ES-I3 (cell line): ENCODE data around the gene RHBDD3.
"Not testable (repeated sequence)": the region's sequence is repeated elsewhere in the genome, so short reads cannot be mapped to it uniquely, and the experiment has no call there.

Experiments
- H3K36me3 ChIP-seq: 2 replicates; pipeline ENCODE4 v1.6.1; 2013; ENCODE audit warnings: mild to moderate bottlenecking, low read length, control low read depth, moderate library complexity; ENCODE audit not compliant: insufficient read depth
- H3K4me1 ChIP-seq: 2 replicates; pipeline ENCODE4 v1.6.1; 2013; ENCODE audit warnings: mild to moderate bottlenecking, control low read depth, low read length; ENCODE audit not compliant: insufficient read depth
- H3K9ac ChIP-seq: 2 replicates; pipeline ENCODE4 v1.6.1; 2013; ENCODE audit warnings: low read depth, mild to moderate bottlenecking, low read length, moderate library complexity
- H3K9me3 ChIP-seq: 2 replicates; pipeline ENCODE4 v1.6.1; 2013; ENCODE audit warnings: mild to moderate bottlenecking, low read length, moderate library complexity; ENCODE audit not compliant: control insufficient read depth, insufficient read depth

Gene RHBDD3

GRCh38 chr22:29230972-29231875 lies 36.6 kb downstream of the RHBDD3 start:
- Histone ChIP-seq H3K9ac (no peak overlapping the region), H3K36me3 (no peaks in the 10 kb centered on the region), H3K4me1 (no peaks in the 10 kb centered on the region; the same call in 1 of the 2 replicates), H3K9me3 (no peaks in the 10 kb centered on the region)

- H3K4me1 ChIP-seq = peaks cover 6% of the 10 kb centered on the region; the same call in 1 of the 2 replicates
- H3K36me3 ChIP-seq = no peaks in the 10 kb centered on the region
- no peak overlapping the region for H3K9ac ChIP-seq
- H3K9me3 ChIP-seq = no peaks in the 10 kb centered on the region
These were observed 41.3 kb downstream of the RHBDD3 start for GRCh38 chr22:29226351-29226981.

DNA sequence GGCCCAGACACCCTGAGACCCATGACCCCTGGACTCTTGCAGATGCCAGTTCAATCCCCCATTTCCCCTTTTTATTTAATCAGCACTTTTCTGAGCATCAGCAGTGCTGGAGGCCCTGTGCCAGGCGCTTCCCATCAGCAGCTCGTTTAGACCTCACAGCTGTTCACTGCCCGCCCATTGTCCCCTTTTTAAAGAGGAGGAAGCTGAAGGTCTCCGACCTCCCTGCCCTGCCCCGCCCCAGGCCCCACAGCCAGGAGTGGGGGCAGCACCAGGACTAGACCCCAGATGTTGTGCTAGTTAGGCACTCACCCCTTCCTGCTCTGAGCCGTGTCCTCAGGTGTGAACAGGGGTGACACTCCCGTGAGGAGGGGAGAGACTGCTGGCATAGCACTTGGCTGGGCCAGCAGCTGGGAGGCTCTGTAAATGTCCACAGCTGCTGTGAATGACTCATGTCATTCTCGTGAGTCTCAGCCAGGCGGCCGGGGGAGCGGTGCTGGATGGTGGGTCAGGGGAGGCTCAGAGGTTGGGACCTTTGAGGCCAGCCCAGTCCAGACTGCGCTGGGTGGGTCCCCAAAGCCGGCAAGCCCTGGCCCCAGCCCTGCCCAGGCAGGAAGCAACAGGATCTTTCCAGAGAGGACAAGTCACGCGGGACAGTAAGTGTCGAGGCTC lies 42.2 kb downstream of the RHBDD3 start:
- Histone ChIP-seq H3K9me3 (no peaks in the 10 kb centered on the region), H3K9ac (no peak overlapping the region), H3K4me1 (peaks cover 9% of the 10 kb centered on the region; the same call in 1 of the 2 replicates), H3K36me3 (no peaks in the 10 kb centered on the region)

DNA sequence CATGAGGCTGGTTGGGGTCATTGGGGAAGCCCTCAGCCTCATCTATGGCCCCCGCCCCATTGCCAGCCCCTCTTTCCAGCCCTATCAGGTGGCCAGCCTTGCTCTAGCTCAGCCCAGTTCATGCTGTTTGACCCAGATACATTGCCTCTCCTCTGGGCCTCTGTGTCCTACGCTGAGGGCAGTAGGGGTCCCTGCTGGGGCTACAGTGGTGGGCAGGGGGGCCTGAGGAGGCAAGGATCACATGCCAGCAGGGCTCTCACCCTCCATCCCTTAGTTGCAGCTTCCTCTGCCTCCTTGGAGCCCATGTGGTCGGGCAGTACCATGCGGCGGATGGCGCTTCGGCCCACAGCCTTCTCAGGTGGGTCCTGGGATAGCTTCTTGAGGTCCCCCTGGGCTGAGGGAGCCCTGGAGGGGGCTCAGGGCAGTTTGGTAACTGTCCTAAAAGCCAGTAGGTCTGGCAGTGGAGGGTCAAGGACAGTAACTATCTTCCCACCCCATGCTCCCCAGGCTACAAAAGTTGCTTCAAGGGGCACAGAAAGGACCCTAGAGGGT lies 42.8 kb downstream of the RHBDD3 start:
- Histone ChIP-seq H3K9me3 (no peaks in the 10 kb centered on the region), H3K36me3 (no peaks in the 10 kb centered on the region), H3K4me1 (peaks cover 14% of the 10 kb centered on the region; the same call in 1 of the 2 replicates), H3K9ac (no peak overlapping the region)

DNA sequence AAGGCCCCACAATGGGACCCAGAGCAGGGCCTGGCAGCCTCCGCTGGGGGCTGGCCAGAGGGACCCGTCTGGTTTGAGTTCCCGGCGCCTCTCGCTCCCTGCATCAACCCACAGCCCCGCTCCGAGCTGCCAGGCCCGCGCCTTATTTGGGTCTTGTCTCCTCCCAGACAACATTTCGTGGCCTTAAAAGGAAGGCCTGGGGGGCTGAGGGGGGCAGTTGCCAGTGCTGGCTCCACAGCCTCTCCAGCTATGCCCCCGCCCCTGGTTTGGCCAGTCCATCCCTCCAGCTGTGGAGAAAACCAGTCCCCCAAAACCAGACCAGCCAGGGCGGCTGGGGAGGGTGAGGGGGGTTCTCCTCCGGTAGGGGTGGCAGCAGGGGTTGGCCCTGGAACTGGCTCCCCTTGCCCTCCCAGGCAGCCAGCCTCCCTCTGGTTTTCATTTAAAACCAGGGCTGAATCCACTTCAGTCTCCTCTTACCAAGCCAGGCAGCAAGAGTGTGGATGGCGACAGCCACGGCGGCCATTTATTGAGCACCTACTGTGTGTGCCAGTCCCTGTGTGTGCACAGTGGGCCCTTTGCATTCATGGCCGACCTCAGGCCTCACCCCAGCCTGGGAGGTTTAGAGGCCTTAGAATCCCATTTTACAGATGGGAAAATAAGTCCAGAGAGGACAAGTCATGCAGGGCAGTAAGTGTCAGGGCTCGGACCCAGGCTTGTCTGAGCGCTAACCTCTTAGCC lies 43.5 kb downstream of the RHBDD3 start:
- no peaks in the 10 kb centered on the region for H3K36me3 ChIP-seq
- peaks cover 15% of the 10 kb centered on the region; the same call in 1 of the 2 replicates for H3K4me1 ChIP-seq
- no peaks in the 10 kb centered on the region for H3K9me3 ChIP-seq
- no peak overlapping the region for H3K9ac ChIP-seq

- H3K4me1 ChIP-seq = peaks cover 10% of the 10 kb centered on the region; the same call in 1 of the 2 replicates
- no peaks in the 10 kb centered on the region for H3K36me3 ChIP-seq
- no peaks in the 10 kb centered on the region for H3K9me3 ChIP-seq
- H3K9ac ChIP-seq = no peak overlapping the region
These were observed 47.7 kb downstream of the RHBDD3 start for GRCh38 chr22:29219881-29220670.

- H3K9ac ChIP-seq, H3K9me3 ChIP-seq, H3K4me1 ChIP-seq, H3K36me3 ChIP-seq: not testable (repeated sequence)
These were observed 48.4 kb downstream of the RHBDD3 start for GRCh38 chr22:29219409-29219782.

DNA sequence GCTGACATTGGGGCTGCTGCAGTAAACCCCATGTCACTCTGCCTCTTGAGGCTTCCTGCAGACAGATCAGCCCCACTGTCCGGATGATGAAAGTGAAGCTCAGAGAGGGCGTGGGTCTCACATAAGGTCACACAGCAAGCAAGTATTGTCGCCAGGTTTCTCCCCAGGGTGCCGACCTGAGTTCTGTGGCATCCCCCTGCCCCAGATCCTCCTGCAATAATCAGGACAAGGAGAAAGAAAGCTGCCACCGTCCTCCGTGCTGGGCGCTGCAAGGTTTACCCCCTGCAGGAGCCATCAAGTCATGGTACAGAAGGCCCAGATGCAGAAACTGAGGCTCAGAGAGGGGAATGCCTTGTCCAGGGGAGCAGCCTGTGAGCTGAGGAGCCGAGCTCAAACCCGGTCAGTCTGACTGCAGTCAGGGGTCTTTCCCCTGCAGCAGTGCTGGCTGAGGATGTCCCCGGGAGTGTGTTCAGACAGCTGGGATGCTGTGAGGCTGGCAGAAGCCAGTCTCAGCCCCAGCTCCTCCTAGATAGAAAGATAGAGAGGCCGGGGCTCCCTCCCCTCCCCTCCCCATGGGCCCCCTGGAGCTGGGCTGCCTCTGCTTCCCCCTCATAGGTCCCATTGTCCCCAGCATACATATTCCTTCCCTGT lies 48.9 kb downstream of the RHBDD3 start:
- Histone ChIP-seq H3K4me1 (peaks cover 10% of the 10 kb centered on the region; the same call in 1 of the 2 replicates), H3K9me3 (no peaks in the 10 kb centered on the region), H3K36me3 (no peaks in the 10 kb centered on the region)

DNA sequence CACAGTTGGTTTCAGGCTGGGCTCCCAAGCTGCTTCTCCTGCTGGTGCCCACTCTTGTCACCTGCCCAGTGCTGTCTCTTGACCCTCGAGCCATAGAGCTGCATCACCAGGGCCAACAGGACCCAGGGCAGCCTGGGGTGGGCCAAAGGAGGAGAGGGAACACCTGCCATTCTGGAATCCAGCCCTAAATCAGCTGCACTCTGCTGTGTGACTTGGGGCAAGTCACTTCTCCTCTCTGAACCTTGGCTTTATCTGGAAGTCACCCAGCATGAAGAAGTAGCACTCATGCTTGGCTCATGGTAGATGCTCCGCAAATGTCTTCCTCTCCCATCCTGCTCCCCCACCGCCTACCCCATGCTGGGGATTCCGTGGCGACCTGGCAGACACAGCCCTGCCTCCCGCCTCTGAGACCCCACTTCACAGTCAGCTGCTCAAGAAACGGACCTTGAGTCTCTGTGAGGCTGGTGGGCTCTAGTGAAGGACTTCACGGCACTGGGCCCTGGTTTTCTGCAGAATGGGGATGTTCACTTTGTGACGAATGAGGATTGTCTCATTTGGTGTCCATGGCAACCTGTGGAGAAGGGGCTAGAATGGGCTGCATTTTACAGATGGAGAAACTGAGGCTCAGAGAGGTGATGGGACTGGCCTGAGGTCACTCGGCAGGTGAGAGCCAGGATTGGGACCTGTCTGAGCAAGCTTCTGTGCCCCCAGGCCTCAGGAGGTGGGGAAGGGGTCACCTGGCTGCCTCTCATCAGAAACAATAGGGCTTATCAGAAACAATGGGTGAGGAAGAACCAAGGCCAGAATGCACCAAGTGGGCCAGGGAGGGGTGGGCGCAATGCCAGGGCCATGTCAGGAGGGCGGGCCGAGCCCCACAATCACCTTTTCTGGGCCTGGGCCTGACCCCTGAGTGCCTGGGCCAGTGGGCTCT lies 49.7 kb downstream of the RHBDD3 start:
- Histone ChIP-seq H3K9ac (no peak overlapping the region), H3K36me3 (no peaks in the 10 kb centered on the region), H3K9me3 (no peaks in the 10 kb centered on the region), H3K4me1 (peaks cover 10% of the 10 kb centered on the region; the same call in 1 of the 2 replicates)

More for the DNA sequence above, 48.9 kb downstream of the RHBDD3 start:
- no peak overlapping the region for H3K9ac ChIP-seq

GRCh38 chr22:29216873-29217666 lies 50.7 kb downstream of the RHBDD3 start:
- Histone ChIP-seq H3K4me1 (peaks cover 10% of the 10 kb centered on the region; the same call in 1 of the 2 replicates), H3K9ac (no peak overlapping the region), H3K9me3 (no peaks in the 10 kb centered on the region), H3K36me3 (no peaks in the 10 kb centered on the region)

DNA sequence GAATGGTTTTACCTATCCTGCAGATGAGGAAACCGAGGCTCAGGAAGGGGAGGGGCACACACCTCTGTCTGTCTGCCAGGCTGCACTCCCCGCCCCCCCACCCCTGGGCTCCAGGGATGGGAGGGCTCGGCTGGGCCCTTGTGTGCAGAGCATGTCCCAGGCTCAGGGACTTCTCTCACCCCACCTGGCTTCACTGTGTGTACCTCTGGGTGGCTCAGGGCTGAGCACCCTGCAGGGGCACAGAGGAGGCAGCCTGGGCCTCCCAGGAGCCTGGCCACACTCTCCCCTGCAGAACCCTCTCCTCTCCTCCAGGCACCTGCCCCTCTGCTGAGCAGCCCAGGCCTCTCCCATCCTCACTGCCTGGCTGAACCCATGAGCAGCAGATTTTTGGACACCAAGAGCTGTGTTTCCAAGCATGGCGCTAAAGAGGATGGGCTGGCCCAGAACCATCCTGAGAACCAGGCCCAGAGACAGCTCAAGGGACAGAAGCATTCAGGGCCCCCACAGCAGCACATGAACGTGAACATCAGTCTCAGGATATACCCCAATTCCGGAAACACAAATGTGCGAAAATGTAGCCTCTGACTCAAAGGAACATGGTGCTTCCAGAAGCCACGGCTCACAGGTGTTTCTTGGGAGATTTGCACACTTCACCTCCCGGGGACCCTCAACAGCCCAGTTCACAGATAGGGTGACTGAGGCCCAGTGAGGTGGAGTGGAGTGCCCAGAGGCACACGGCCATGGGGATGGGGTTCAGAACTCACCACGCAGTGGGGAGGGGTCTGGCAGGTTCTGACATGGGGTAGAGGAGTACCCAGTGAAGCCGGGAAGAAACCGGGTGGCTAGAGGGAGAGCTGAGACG lies 51.5 kb downstream of the RHBDD3 start:
- Histone ChIP-seq H3K9ac (no peak overlapping the region), H3K36me3 (no peaks in the 10 kb centered on the region), H3K4me1 (peaks cover 10% of the 10 kb centered on the region; the same call in 1 of the 2 replicates), H3K9me3 (no peaks in the 10 kb centered on the region)
